ENCODE measurements around the gene POU6F2. TPM values are rescaled to one million over a fixed set of nuclear protein-coding genes. Genes with fewer than 3 reads are reported as not detected.

Gene POU6F2
- total and polyA plus RNA-seq, 2 of the 4 experiments (the other 2 are of a cell fraction) = not detected

DNA sequence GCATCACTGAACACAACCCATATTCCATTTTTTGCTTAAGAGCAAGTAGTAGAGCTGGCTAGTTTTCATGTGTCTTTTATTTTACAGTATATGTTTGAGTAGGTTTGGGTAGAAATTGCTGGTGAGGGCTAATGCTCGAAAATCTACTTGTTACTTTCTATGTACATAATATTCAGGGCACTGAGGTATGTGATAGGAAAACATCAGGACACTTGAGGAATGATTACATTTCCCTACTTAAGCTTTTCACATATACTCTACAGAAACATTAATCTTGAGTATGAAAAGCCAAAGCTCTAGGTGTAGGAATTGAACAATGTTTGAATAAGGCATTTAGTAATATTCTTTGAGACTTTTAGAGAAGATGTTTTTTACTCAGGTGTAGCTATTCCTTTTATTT is 73.6 kb downstream of the POU6F2 start:
- no peaks in the 10 kb centered on the region for H3K4me1 ChIP-seq (ENCODE audit: control insufficient read depth, insufficient read depth, low read length)
- in situ Hi-C loops (cut with MboI; ENCODE audit: low sequenced_read_pairs) = no loop called here
- DNase-seq (no peak), ATAC-seq (ENCODE audit: low read depth) (no peak)
- H3K9me3 ChIP-seq (ENCODE audit: control insufficient read depth, insufficient read depth, low read length) = no peaks in the 10 kb centered on the region
- H2BK20ac ChIP-seq (ENCODE audit: low read depth, low read length) = no peak overlapping the region
- no peak overlapping the region for H2BK120ac ChIP-seq (ENCODE audit: low read depth, low read length)
- dilution Hi-C loops (cut with HindIII; ENCODE audit: low sequenced_read_pairs, unreplicated experiment) = no loop called here
- BruUV-seq (replicated peaks) = no TSS peak
- H4K20me1 ChIP-seq (ENCODE audit: insufficient read depth, low read length) = no peaks in the 10 kb centered on the region
- H2AK5ac ChIP-seq (ENCODE audit: low read depth, low read length) = no peak overlapping the region
- no peak overlapping the region for H2AK9ac ChIP-seq (replicated peaks; ENCODE audit: low read depth, low read length, poor library complexity)
- no peaks in the 10 kb centered on the region for H3K27me3 ChIP-seq (ENCODE audit: control insufficient read depth, insufficient read depth, low read length)
- ChIA-PET POLR2A (ENCODE audit: unreplicated experiment) (no interaction called here), CTCF (no interaction called here)
- no peak overlapping the region for H2BK5ac ChIP-seq (ENCODE audit: low read depth, low read length, poor library complexity, severe bottlenecking)
- H4K5ac ChIP-seq (ENCODE audit: low read depth, low read length) = no peak overlapping the region
- H2AFZ ChIP-seq (replicated peaks; ENCODE audit: low read length, poor library complexity) = no peak overlapping the region
- no peak overlapping the region for H4K91ac ChIP-seq (ENCODE audit: insufficient read depth, low read depth, low read length)
- H3K23ac ChIP-seq (ENCODE audit: low read depth, low read length) = no peak overlapping the region
- H3K36me3 ChIP-seq (ENCODE audit: control insufficient read depth, insufficient read depth, low read length) = no peaks in the 10 kb centered on the region
- H3K9ac ChIP-seq (ENCODE audit: low read depth, low read length) = no peak overlapping the region
- no peak overlapping the region for H3K56ac ChIP-seq (ENCODE audit: extremely low read depth, insufficient read depth, low read length)
- no CpG with 5 or more reads among the region's 1 CpG for WGBS, 2 experiments (ENCODE audit: extremely low coverage in 2 of 2, insufficient read length in 1 of 2)
- H3K27ac ChIP-seq (ENCODE audit: insufficient read depth, low read length) = no peak overlapping the region
- TF ChIP-seq MAZ (IDR thresholded peaks at IDR 0.05; ENCODE audit: borderline replicate concordance, low read depth, low read length) (no peak), POLR2A (IDR thresholded peaks at IDR 0.05; ENCODE audit: low read depth, low read length) (no peak), RFX5 (IDR thresholded peaks at IDR 0.05; ENCODE audit: low read depth, low read length) (no peak), BHLHE40 (IDR thresholded peaks at IDR 0.05; ENCODE audit: low read depth, low read length) (no peak), RAD21 (IDR thresholded peaks at IDR 0.05; ENCODE audit: low read length) (no peak), RCOR1 (IDR thresholded peaks at IDR 0.05; ENCODE audit: insufficient replicate concordance, low read length) (no peak), MXI1 (IDR thresholded peaks at IDR 0.05; ENCODE audit: borderline replicate concordance, low read depth, low read length) (no peak), NFE2L2 (IDR thresholded peaks at IDR 0.05; ENCODE audit: low read depth, low read length) (no peak)
- TF ChIP-seq, protein P1, sequence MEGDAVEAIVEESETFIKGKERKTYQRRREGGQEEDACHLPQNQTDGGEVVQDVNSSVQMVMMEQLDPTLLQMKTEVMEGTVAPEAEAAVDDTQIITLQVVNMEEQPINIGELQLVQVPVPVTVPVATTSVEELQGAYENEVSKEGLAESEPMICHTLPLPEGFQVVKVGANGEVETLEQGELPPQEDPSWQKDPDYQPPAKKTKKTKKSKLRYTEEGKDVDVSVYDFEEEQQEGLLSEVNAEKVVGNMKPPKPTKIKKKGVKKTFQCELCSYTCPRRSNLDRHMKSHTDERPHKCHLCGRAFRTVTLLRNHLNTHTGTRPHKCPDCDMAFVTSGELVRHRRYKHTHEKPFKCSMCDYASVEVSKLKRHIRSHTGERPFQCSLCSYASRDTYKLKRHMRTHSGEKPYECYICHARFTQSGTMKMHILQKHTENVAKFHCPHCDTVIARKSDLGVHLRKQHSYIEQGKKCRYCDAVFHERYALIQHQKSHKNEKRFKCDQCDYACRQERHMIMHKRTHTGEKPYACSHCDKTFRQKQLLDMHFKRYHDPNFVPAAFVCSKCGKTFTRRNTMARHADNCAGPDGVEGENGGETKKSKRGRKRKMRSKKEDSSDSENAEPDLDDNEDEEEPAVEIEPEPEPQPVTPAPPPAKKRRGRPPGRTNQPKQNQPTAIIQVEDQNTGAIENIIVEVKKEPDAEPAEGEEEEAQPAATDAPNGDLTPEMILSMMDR (conservative IDR thresholded peaks at IDR 0.05; ENCODE audit: low read depth, low read length) = no peak
- TF ChIP-seq, protein P2, sequence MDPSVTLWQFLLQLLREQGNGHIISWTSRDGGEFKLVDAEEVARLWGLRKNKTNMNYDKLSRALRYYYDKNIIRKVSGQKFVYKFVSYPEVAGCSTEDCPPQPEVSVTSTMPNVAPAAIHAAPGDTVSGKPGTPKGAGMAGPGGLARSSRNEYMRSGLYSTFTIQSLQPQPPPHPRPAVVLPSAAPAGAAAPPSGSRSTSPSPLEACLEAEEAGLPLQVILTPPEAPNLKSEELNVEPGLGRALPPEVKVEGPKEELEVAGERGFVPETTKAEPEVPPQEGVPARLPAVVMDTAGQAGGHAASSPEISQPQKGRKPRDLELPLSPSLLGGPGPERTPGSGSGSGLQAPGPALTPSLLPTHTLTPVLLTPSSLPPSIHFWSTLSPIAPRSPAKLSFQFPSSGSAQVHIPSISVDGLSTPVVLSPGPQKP (IDR thresholded peaks at IDR 0.05; ENCODE audit: borderline replicate concordance, low read depth, low read length) = no peak
- H3K4me3 ChIP-seq (ENCODE audit: insufficient read depth, low read depth, low read length) = no peak overlapping the region
- H3K18ac ChIP-seq (ENCODE audit: low read depth, low read length) = no peak overlapping the region
- no peak overlapping the region for H3K4me2 ChIP-seq (ENCODE audit: low read depth, low read length)
- H3K4ac ChIP-seq (ENCODE audit: low read depth, low read length) = no peak overlapping the region
- H2BK15ac ChIP-seq (ENCODE audit: low read depth, low read length) = no peak overlapping the region
- no peaks in the 10 kb centered on the region for H3K79me1 ChIP-seq (ENCODE audit: low read depth in 1 of 2, low read length in 2 of 2)
- H3K9me1 ChIP-seq (ENCODE audit: insufficient read depth, low read length) = no peaks in the 10 kb centered on the region
- intact Hi-C loops (cut with micrococcal nuclease) = no loop called here
- no peak overlapping the region for H3K14ac ChIP-seq (replicated peaks; ENCODE audit: low read depth, low read length)
- H4K8ac ChIP-seq (ENCODE audit: low read depth in 2 of 2, low read length in 2 of 2) = no peak overlapping the region

All from IMR-90 (cell line).